A549 (cell line): Measurements from ENCODE around the gene DHPS.

Experiments used
- BHLHE40 ChIP-seq: IDR thresholded peaks from 2 replicates; pipeline ENCODE4 v1.6.1; 2012; ENCODE audit warnings: low read depth, low read length, inconsistent platforms
- CEBPB ChIP-seq, 2 experiments: fragments of >200 bp in 1 of 2; sonication (Bioruptor Twin) in 1 of 2; formaldehyde crosslinking in 1 of 2; IDR thresholded peaks; 2 replicates each; pipeline ENCODE4 v1.6.1; 2012 to 2016
- JUN ChIP-seq, 2 experiments: fragments of >200 bp; sonication (Bioruptor Twin); formaldehyde crosslinking; IDR thresholded peaks; 2 replicates in 1 of 2; 3 replicates in 1 of 2; pipeline ENCODE4 v1.6.1; 2016 to 2017
- KDM1A ChIP-seq: fragments of 200-600 bp; sonication (generic); IDR thresholded peaks from 2 replicates; pipeline ENCODE4 v1.6.1; 2016; ENCODE audit warnings: low read depth, mild to moderate bottlenecking
- POLR2A ChIP-seq: IDR thresholded peaks from 2 replicates; pipeline ENCODE4 v1.6.1; 2012; ENCODE audit warnings: mild to moderate bottlenecking, low read length
- REST ChIP-seq: fragments of 200-600 bp; sonication (generic); IDR thresholded peaks from 2 replicates; pipeline ENCODE4 v1.6.1; 2016; ENCODE audit warnings: antibody characterized with exemption, mild to moderate bottlenecking, moderate library complexity
- TF ChIP-seq, protein P1 (sequence below): fragments of >200 bp; sonication (Bioruptor Twin); formaldehyde crosslinking; IDR thresholded peaks from 3 replicates; pipeline ENCODE4 v1.5.1; 2016
- TF ChIP-seq, protein P2 (sequence below): IDR thresholded peaks from 2 replicates; pipeline ENCODE4 v1.6.1; 2012; ENCODE audit warnings: low read depth, borderline replicate concordance

DNA sequence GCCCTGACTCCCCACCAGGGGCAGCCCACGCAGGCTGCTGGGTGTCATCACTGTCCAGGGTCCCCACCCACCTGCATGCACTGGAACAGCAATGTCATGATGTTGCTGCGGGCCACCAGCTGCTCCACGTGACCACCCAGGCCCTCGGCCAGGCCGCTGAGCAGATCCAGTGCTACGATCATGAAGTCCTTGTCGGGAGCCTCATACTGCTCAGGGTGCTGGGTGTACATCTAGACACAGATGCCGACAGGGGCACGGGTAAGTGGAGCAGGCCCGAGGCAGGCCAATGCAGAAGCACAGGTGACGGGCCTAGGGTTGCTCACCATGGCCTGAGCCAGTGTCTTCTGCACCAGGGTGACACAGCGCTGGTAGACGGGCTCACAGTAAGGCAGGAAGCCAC, 23.5 kb upstream of the DHPS start:
- TF ChIP-seq, protein P1, sequence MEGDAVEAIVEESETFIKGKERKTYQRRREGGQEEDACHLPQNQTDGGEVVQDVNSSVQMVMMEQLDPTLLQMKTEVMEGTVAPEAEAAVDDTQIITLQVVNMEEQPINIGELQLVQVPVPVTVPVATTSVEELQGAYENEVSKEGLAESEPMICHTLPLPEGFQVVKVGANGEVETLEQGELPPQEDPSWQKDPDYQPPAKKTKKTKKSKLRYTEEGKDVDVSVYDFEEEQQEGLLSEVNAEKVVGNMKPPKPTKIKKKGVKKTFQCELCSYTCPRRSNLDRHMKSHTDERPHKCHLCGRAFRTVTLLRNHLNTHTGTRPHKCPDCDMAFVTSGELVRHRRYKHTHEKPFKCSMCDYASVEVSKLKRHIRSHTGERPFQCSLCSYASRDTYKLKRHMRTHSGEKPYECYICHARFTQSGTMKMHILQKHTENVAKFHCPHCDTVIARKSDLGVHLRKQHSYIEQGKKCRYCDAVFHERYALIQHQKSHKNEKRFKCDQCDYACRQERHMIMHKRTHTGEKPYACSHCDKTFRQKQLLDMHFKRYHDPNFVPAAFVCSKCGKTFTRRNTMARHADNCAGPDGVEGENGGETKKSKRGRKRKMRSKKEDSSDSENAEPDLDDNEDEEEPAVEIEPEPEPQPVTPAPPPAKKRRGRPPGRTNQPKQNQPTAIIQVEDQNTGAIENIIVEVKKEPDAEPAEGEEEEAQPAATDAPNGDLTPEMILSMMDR: no peak
- no peak for TF ChIP-seq KDM1A
- TF ChIP-seq CEBPB (IDR thresholded peaks at IDR 0.05): no peak
- no peak for TF ChIP-seq REST
- no peak for TF ChIP-seq POLR2A
- TF ChIP-seq, protein P2, sequence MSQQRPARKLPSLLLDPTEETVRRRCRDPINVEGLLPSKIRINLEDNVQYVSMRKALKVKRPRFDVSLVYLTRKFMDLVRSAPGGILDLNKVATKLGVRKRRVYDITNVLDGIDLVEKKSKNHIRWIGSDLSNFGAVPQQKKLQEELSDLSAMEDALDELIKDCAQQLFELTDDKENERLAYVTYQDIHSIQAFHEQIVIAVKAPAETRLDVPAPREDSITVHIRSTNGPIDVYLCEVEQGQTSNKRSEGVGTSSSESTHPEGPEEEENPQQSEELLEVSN: no peak
- TF ChIP-seq JUN (IDR thresholded peaks at IDR 0.05): no peak
- no peak for TF ChIP-seq BHLHE40
